Stimulated activated naive CD4-positive, alpha-beta T cell (primary cell): ENCODE data around the gene CHMP1A.
"Not testable (repeated sequence)": the region's sequence is repeated elsewhere in the genome, so short reads cannot be mapped to it uniquely, and the experiment has no call there.

Source experiments
- DNase-seq, 6 experiments: peaks; one replicate each; lab custom pipeline; 2025; lab: John Stamatoyannopoulos, UW

Gene CHMP1A

DNA sequence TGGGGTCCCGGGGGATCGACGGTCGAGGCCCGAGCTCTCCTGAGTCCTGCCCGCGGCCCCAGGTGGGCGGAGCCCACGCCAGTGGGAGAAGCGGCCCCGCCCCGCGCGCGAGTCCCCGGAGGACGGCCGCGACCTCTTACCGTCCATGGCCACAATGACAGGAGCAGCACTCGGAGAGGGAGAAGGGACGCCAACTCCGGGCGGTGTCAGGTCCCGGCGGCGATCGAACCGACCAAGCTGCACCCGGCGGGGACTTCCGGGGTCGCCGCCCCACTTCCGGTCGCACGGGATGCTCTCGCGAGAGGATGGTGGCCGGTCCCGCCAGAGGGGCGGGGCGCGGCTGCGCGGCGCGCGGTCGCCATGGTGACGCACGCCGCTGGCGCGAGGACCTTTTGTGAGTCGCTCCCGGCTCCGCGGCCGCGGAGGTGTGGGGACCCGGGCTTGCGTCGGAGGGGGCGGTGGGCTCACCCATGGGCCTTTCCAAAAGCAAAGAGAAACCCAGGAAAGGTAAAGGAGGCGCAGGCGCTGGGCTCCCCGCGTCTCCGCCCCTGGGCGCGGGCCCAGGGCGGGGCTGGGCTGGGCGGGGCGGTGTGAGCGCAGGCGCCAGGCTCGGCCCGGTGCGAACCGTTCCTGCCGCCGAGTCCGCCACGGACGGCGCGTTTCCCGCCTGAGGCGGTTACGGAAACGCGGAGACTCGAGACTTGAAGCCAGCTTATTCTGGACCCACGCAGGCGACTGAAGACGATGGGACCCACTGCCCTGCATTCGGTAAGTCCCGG, at the start of gene CHMP1A, which contains the start of gene SPATA33:
Gene CHMP1A, minus strand, starts transcription at position 267 of the 779 bp plus-strand sequence. Its CDS starts 120 bp downstream, at position 147.
Gene SPATA33, plus strand, starts transcription at position 395 of the 779 bp plus-strand sequence. Its CDS starts 76 bp downstream, at position 471.
- peak; percentile 83 to 94 (median 90) for DNase-seq

DNA sequence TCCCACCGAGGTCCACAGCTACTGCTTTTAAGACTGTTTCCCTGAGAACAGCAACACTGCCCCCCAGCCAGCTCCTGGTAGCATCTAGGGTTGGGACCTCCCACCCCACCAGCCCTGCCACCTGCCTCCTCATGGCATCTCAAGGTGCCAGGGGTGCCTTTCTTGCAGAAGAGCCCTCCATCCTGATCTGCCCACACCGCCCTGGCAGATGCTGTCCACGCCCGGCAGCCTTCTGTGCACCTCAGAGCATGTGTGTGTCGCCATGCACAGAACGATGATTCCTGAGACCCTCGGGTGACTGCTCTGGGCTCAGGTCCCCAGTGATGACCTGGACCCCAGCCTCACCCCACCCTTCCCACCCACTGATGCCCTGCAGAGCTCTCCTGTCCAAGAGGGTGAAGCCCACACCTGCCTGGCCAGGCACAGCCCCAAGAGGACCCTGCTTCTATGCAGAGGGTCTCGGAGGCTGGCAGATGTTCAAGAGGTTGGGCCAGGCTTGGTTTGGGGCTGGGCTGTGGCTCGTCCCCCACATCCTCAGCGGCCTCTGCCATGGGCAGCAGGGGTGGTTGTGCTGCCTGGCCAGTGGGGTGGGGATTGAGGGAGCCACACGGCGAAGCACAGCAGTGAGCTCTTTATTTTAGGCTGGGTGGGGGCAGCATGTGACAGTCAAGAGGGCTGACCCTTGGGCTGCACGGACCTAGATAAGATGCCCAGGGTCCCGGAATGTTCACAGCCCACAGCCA, 49.2 kb upstream of the CHMP1A start:
- DNase-seq: no peak

GRCh38 chr16:89705006-89705405, 47.5 kb upstream of the CHMP1A start:
- DNase-seq: no peak

GRCh38 chr16:89704281-89704680, 46.8 kb upstream of the CHMP1A start:
- DNase-seq: no peak

- DNase-seq: peak; percentile 98 to 100 (median 98)
Observed at GRCh38 chr16:89701425-89702406, 44.2 kb upstream of the CHMP1A start, which contains the start of gene SPATA2L. SPATA2L (minus strand) TSS chr16:89701705; CDS start chr16:89701232, 473 bp downstream.

GRCh38 chr16:89700649-89701424, 43.3 kb upstream of the CHMP1A start:
- DNase-seq: peak; percentile 29 to 72 (median 50)

GRCh38 chr16:89700100-89700648, 42.7 kb upstream of the CHMP1A start:
- DNase-seq: peak; percentile 86 to 96 (median 90)

- not testable (repeated sequence) for DNase-seq
Observed at GRCh38 chr16:89699629-89700099, 42.2 kb upstream of the CHMP1A start.

DNA sequence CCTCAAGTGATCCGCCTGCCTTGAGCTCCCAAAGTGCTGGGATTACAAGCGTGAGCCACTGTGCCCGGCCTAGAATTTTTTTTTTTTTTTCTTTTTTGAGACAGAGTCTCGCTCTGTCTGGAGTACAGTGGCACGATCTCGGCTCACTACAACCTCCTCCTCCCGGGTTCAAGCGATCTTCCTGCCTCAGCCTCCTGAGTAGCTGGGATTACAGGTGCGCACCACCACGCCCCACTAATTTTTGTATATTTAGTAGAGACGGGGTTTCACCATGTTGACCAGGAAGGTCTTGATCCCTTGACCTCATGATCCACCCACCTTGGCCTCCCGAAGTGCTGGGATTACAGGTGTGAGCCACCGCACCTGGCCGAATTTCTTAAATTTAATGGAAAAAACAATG, 41.2 kb upstream of the CHMP1A start:
- DNase-seq: not testable (repeated sequence)

DNA sequence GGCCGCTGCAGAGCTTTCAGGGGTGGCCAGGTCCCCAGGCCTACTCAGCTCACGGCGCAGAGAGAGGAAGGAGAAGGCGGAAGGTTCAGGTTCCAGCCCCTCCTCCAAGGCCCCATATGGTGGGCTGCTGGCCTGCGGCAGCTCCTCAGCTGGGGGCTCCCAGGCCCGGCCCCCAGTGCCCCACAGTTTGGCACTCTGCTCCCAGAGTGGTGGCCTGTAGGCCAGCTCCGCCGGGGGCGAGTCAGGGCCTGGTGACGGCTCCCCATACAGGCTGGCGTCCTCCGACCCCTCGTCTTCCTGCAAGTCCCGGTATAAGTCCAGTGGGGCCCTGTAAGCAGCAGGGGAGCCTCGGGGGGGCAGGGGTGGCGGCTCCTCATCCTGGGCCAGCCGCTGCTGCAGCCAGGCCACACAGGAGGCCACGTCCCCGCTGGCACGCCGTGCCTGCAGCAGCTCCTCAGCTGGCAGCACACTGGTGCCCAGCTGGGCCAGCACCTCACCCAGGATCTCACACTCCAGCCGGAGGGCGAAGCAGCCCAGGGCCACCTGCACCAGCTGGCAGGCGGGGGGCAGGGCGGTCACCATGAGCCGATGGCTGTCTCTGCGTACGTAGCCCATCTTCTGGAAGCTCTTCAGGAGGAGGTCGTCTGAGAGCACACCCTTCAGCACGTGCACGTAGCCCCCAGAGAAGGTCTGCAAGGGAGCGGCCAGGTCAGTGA, 40.3 kb upstream of the CHMP1A start:
- DNase-seq: no peak

- DNase-seq: no peak
Observed at GRCh38 chr16:89697161-89697615, 39.7 kb upstream of the CHMP1A start.

- no peak for DNase-seq
Observed at GRCh38 chr16:89696670-89697128, 39.2 kb upstream of the CHMP1A start.

DNA sequence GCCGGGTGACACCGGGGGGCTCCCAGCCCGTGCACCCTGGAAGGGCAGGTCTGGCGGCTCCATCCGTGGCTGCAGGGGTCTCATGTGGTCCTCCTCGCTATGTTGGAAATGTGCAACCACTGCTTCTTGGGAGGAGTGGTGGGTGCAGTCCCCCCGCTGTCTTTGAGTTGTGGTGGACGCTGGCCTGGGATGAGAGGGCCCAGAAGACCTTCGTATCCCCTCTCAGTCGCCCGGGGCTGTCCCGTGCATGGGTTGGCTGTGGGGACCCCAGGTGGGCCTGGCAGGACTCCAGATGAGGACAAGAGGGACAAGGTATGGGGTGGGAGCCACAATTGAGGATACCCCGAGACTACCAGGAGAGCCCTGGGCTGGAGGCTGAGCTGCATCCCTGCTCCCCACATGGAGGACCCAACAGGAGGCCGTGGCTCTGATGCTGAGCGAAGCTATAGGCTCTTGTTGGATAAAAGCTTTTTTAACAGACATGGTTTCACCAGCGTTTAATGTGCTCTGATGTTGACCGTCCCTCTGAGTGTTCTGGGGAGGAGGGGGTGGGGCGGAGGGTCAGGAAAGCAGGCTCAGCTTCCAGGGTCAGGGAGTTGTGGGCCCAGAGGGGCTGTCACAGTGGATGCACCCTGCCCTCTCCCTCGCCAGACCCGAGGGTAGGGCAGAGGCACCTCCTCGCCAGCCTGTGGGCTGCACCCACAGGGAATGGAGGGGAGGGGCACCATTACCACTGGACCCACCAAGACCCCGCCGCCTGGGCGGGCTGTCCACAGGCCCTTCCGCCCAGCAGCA, 38.6 kb upstream of the CHMP1A start:
- DNase-seq: no peak

DNA sequence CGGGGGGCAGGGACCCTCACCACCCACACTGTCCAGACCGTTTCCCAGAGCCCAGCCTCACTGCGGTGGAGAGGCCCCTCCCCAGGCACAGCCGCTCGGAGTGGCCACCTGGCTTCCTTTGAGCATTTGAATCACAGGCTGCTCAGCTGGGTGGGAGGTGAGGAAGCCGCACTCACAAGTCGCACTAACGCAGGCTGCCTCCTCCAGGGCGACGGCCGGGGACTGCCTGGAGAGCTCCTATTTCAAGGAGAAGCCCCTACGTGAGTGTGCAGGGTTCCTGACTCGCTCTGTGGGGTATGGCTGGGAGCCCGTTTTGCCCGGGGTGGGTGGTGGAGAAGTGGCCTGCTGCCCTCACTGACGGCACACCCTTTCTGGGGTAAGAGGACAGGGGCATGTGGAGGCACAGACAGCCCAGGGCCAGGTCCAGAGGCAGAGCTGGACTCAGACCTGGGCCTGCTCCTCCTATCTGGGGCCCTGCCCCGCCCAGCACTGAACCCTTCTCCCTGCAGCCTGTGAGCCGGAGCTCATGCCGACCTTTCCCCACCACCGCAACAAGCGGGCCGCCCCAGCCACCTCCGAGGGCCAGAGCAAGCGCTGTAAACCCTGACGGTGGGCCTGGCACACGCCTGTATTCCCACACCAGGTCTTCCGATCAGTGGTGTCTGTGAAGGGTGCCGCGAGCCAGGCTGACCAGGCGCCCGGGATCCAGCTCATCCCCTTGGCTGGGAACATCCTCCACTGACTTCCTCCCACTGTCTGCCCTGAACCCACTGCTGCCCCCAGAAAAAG, 37.8 kb upstream of the CHMP1A start:
- no peak for DNase-seq

DNA sequence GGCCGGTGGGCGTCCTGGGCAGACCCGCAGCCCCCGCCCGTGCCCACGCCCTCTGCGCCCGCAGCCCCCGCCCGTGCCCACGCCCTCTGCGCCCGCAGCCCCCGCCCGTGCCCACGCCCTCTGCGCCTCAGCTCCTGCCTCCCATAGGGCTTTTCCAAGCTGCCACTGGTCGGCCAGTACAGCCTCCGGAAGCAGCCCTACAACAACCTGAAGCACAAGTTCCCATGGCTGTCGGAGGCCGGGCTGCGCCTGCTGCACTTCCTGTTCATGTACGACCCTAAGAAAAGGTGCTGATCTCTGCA, 37.2 kb upstream of the CHMP1A start:
- DNase-seq: not testable (repeated sequence)

DNA sequence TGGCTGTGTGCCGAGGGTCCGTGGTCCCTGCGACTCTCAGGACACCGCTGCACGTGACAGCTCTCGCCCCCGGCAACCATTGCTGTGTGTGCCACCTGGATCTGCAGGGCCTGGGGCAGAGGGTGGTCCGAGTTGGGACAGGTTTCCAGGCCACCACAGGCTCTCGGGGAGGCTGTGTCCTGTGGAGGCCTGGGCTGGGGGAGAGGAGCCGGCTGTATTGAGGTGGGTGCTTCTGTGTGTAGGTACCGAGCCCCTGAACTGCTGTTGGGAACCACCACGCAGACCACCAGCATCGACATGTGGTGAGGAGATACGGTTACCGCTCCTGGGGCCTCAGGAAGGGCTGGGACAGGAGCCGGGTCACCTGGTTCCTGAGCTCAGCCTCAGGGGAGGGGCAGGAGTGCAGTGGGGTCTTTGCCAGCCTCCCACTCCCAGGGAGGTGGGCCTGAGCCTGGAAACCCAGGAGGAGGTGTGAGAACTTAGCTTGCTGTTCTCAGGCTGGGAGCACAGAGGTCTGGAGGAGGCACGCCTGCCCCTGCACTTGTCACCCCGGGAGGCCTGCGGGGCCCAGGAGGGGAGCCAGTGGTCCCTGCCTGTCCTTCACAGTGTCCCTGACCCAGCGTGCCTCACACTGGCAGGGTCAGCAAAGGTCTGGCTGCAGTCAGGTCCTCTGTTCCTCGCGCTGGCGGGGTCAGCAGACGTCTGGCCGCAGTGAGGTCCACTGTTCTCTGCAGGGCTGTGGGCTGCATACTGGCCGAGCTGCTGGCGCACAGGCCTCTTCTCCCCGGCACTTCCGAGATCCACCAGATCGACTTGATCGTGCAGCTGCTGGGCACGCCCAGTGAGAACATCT, 36.6 kb upstream of the CHMP1A start:
- DNase-seq: no peak

DNA sequence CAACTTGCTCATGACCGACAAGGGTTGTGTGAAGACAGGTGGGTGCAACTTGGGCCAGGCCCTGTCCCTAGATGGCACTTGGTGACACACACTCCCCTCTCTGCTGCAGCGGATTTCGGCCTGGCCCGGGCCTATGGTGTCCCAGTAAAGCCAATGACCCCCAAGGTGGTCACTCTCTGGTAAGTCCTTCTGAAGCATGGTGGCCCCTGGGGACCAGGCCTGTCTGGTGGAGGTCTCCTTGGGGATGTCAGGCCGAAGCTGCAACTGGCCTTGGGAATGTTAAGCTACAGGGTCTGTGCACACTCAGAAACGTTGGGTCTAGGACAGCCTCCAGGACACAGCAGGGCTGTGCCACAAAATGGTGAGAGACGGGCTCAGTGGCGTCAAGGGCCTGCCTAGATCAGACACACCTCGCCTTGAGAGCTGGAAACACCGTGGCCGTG, 35.8 kb upstream of the CHMP1A start:
- DNase-seq: no peak
